Psoas muscle (tissue), 8 donors: ENCODE data around the gene ADAMTS12. TPM values are rescaled to one million over a fixed set of nuclear protein-coding genes. Genes with fewer than 3 reads are reported as not detected.

ENCODE experiments used
- ATAC-seq, 4 donors: fragments of 200-7000 bp; cut with Tn5 transposase; one replicate each; pipeline ENCODE4 v1.9.1; 2020; ENCODE audit warnings: moderate library complexity in 3 of 4, mild to moderate bottlenecking in 2 of 4
- DNase-seq, 2 donors: peaks; one replicate each; pipeline ENCODE4 v3.0.0-alpha.2; 2020
- H3K27ac ChIP-seq: fragments of 200-600 bp; one replicate; pipeline ENCODE4 v1.8.0; 2022
- H3K27me3 ChIP-seq, 3 donors: fragments of 200-600 bp in 1 of 3; one replicate each; pipeline versions ENCODE4 v1.6.1 to v1.8.0; 2013 to 2022; ENCODE audit warnings: low read length in 2 of 3, mild to moderate bottlenecking in 2 of 3, moderate library complexity in 1 of 3; ENCODE audit not compliant: insufficient read depth in 3 of 3
- H3K36me3 ChIP-seq, 2 donors: fragments of 200-600 bp in 1 of 2; one replicate each; pipeline versions ENCODE4 v1.6.1 to v1.8.0; 2013 to 2022; ENCODE audit warnings: low read depth in 1 of 2, mild to moderate bottlenecking in 1 of 2, moderate library complexity in 1 of 2; ENCODE audit not compliant: insufficient read depth in 1 of 2
- H3K4me1 ChIP-seq: fragments of 200-600 bp; one replicate; pipeline ENCODE4 v1.8.0; 2022
- H3K4me3 ChIP-seq: fragments of 200-600 bp; one replicate; pipeline ENCODE4 v1.8.0; 2022; ENCODE audit warnings: mild to moderate bottlenecking
- H3K9me3 ChIP-seq: fragments of 200-600 bp; one replicate; pipeline ENCODE4 v1.8.0; 2022
- WGBS, 3 donors: extraction: QIAGEN DNeasy Blood & Tissue Kit; methylation state at CpG; one replicate each; pipeline versions ENCODE4 v1.1.6 to v1.1.7; 2013; 5-methylcytosine and 5-hydroxymethylcytosine counted together
- intact Hi-C, 2 donors: fragments of 100-400 bp; cut with DNase I; formaldehyde crosslinking; loops; one replicate each; pipeline versions ENCODE4 v1.11.0 to v1.14.2; 2022
- polyA plus RNA-seq, 3 donors: library from polyadenylated mRNA; stranded (reverse); fragments of 200-250 nt; gene quantifications; one replicate each; pipeline ENCODE4 v1.2.3, GENCODE V29; 2013
- total RNA-seq, 4 donors: library from RNA; stranded (reverse); fragmentation: NEBNext Ultra II Directional in 2 of 4; extraction: Animal tissue kit (Norgen Biotek cat#: 25700) in 2 of 4; gene quantifications; one replicate each; pipeline versions ENCODE4 v1.2.1 to v1.2.4, GENCODE V29; 2021 to 2023
- TF ChIP-seq, protein P1 (sequence below): fragments of 200-600 bp; IDR thresholded peaks from one replicate; pipeline ENCODE4 v1.8.0; 2022; ENCODE audit warnings: antibody characterized with exemption
- donor health status: healthy with polysubstance abuse.
- donor health status: DM: no; HTN: no; CAD: no; lungs with moderate emphysema.
- donor health status: Bipolar disorder and iron deficiency.
- donor health status: healthy.
- donor health status: DM: yes; HTN: yes; CAD: no.
- donor health status: DM: no; HTN: no; CAD: no.
- donor health status: DM: no; HTN: no; CAD: no.
- donor health status: DM: yes; HTN: yes; CAD: no.

ADAMTS12 gene
- total and polyA plus RNA-seq, 7 donors, result 0.19 to 1.2 (median 0.88) TPM

DNA sequence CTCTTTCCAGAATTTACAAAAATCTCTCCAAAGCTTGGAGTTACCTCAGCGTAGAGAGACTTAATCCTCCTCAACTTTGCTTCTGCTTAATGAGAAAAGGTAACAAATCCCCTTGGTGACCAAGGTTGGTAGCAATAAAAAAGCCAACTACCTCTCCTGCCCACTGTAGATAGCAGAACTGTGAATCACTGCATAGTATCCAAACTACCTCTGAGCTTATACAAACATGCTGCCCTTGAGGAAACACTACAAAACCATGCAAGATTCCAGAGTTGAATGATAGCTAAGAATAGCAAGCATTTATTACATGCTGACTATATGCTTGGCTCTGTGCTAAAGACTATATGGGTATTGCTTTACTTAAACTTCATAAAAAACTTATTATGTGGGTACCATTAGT is 2.8 kb upstream of the ADAMTS12 start:
- H3K4me3 ChIP-seq, result no peak overlapping the region
- H3K4me1 ChIP-seq, result no peaks in the 10 kb centered on the region
- peaks cover 8 to 39% (median 12%) of the 10 kb centered on the region in 3 donors for H3K27me3 ChIP-seq
- TF ChIP-seq, protein P1, sequence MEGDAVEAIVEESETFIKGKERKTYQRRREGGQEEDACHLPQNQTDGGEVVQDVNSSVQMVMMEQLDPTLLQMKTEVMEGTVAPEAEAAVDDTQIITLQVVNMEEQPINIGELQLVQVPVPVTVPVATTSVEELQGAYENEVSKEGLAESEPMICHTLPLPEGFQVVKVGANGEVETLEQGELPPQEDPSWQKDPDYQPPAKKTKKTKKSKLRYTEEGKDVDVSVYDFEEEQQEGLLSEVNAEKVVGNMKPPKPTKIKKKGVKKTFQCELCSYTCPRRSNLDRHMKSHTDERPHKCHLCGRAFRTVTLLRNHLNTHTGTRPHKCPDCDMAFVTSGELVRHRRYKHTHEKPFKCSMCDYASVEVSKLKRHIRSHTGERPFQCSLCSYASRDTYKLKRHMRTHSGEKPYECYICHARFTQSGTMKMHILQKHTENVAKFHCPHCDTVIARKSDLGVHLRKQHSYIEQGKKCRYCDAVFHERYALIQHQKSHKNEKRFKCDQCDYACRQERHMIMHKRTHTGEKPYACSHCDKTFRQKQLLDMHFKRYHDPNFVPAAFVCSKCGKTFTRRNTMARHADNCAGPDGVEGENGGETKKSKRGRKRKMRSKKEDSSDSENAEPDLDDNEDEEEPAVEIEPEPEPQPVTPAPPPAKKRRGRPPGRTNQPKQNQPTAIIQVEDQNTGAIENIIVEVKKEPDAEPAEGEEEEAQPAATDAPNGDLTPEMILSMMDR, result no peak
- no peak overlapping the region for H3K27ac ChIP-seq
- H3K9me3 ChIP-seq, result no peaks in the 10 kb centered on the region
- ATAC-seq (no peak), DNase-seq (no peak)
- intact Hi-C loops, result no loop called here
- H3K36me3 ChIP-seq, result no peaks in the 10 kb centered on the region
- 80 to 91% (median 86%) methylated on average over 1 of the region's 1 CpG for WGBS, 3 donors

DNA sequence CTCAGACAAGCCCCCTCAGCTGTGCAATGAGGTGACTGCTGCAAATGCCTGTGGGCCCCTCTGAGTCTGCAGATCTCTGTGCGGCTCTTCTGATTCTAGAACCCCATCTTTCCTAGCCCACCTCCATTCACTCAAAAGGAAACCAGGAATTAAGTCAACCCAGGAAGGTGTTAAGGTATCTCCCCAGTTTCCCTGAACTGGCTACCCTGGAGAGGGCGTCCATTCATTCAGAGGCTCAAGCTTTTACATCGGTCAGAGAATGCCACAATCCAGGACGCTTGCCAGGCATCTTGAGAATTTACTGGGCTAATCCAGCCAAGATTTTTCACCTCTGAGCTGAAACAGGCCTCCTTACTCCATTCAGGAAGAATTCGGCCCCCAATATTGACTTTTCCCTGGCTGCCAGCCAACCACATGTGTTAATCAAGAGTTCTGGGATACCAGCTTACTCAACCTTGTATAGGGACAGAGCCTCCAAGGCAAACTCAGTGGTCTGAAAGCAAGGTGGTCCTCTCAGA is 889 bp upstream of the ADAMTS12 start:
- DNase-seq (peak; percentile 32 to 50), ATAC-seq (no peak)
- Histone ChIP-seq H3K27ac (no peak overlapping the region), H3K36me3 (no peaks in the 10 kb centered on the region), H3K27me3 (peaks cover 8 to 39% (median 12%) of the 10 kb centered on the region in 3 donors), H3K9me3 (no peaks in the 10 kb centered on the region), H3K4me3 (peak overlapping the region; percentile 51), H3K4me1 (no peaks in the 10 kb centered on the region)
- TF ChIP-seq, protein P1, result no peak
- 21 to 36% (median 26%) methylated on average over 5 of the region's 5 CpGs for WGBS, 3 donors
- intact Hi-C loops, result no loop called here

DNA sequence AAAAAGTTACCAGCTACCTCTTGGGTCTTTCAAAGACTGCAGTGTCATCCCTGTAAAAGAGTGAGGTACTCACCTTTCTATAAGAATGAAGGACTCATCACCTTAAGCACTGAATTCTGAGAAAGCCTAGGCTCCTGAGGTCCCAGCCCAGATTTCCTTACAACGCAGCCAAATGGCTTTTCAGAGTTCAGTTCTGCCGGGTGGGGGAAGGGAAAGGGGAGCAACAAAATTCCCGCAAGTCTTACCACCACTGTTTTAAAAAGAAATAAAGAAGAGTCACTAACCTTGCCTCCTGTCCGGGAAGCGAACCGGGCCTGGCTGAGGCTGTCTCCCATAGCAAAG is 373 bp downstream of the ADAMTS12 start:
- DNase-seq (no peak), ATAC-seq (no peak)
- Histone ChIP-seq H3K4me3 (peak overlapping the region; percentile 51), H3K36me3 (no peaks in the 10 kb centered on the region), H3K4me1 (no peaks in the 10 kb centered on the region), H3K27me3 (peaks cover 8 to 39% (median 12%) of the 10 kb centered on the region in 3 donors), H3K9me3 (no peaks in the 10 kb centered on the region), H3K27ac (no peak overlapping the region)
- WGBS, 3 donors, result 2 to 5% (median 3%) methylated on average over 6 of the region's 6 CpGs
- TF ChIP-seq, protein P1, result no peak
- intact Hi-C loops, result no loop called here

DNA sequence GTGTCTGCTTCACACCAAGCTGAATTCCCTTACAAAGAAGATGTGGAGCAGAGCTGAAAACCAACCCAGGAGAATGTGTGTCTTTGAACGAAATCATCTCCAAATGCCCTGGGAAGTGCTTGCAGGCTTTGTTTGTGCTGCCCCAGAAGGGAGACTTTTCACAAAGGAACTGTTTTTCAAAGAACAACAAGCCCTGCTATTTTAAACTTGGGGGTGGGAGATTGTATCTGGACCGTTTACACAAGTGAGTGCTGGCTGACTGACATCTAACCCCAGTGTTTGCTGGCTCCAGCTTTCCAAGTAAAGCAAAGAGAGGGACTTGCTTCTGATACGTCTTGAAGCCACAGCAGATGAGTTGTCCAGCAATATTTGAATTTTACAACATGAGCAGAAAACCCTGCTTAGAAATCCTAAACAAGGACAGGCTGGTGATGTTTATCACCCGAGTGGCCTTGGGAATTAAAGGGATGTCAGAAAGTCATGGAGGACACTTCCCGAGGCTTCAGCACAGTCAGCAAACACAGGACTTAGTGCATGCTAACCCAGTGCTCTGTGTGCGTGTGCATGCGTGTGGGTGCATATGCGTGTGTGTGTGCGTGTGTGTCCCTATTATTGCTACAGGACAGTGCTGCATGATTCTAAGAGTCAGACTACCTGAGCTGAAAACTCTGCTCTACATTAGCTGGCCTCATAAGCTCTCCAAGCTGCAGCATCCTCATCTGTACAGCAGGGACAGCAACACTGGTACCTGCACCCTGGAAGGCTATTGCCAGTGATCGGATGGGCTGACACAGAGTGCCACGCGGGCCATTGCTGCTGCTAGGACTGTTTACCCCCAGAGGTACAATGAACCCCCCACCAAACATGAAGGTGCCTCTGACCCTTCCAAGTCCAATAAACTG is 1.4 kb downstream of the ADAMTS12 start:
- intact Hi-C loops, result no loop called here
- DNase-seq, result no peak
- TF ChIP-seq, protein P1, result no peak
- Histone ChIP-seq H3K27ac (no peak overlapping the region), H3K9me3 (no peaks in the 10 kb centered on the region), H3K27me3 (peaks cover 6 to 39% (median 12%) of the 10 kb centered on the region in 3 donors), H3K4me1 (no peaks in the 10 kb centered on the region), H3K36me3 (no peaks in the 10 kb centered on the region), H3K4me3 (peak overlapping the region; percentile 51)
- WGBS, 3 donors, result 52 to 54% (median 54%) methylated on average over 12 of the region's 12 CpGs
- ATAC-seq, result no peak
